HepG2 (cell line): ENCODE data around the gene TMEM174. TPM values are rescaled to one million over a fixed set of nuclear protein-coding genes. Genes with fewer than 3 reads are reported as not detected.
A peak's percentile ranks its signal among the peaks of the same experiment; 100 is the strongest.

Experiments
- BHLHE40 ChIP-seq: IDR thresholded peaks from 2 replicates; pipeline ENCODE4 v1.6.1; 2011; ENCODE audit warnings: low read length, improper control_type of control experiment
- GATAD2A ChIP-seq: IDR thresholded peaks from 2 replicates; pipeline ENCODE4 v1.6.1; 2016
- HNF4G ChIP-seq, 2 experiments: sonication (generic) in 1 of 2; formaldehyde crosslinking in 1 of 2; IDR thresholded peaks; 2 replicates each; pipeline versions ENCODE4 v1.4.0 to v1.6.1; 2011 to 2020; ENCODE audit warnings: borderline replicate concordance in 2 of 2, low read depth in 2 of 2, mild to moderate bottlenecking in 2 of 2, low read length in 1 of 2, missing genetic modification reagents in 1 of 2, moderate library complexity in 1 of 2
- HOXD1 ChIP-seq: sonication (generic); formaldehyde crosslinking; IDR thresholded peaks from 2 replicates; pipeline ENCODE4 v1.5.0; 2020; ENCODE audit warnings: missing genetic modification reagents
- IKZF1 ChIP-seq: fragments of 450-650 bp; IDR thresholded peaks from 2 replicates; pipeline ENCODE4 v1.7.1; 2016
- TSC22D2 ChIP-seq: sonication (generic); formaldehyde crosslinking; IDR thresholded peaks from 2 replicates; pipeline ENCODE4 v1.5.1; 2020; ENCODE audit warnings: missing genetic modification reagents, mild to moderate bottlenecking, borderline replicate concordance
- ZBTB49 ChIP-seq: sonication (generic); formaldehyde crosslinking; IDR thresholded peaks from 2 replicates; pipeline ENCODE4 v1.4.0; 2020; ENCODE audit warnings: missing genetic modification reagents, borderline replicate concordance
- ZC3H13 ChIP-seq: sonication (generic); formaldehyde crosslinking; IDR thresholded peaks from 2 replicates; pipeline ENCODE4 v1.8.1; 2023; ENCODE audit warnings: mild to moderate bottlenecking, missing genetic modification reagents, moderate library complexity
- ZFP91 ChIP-seq: sonication (generic); formaldehyde crosslinking; IDR thresholded peaks from 2 replicates; pipeline ENCODE4 v1.9.0; 2022; ENCODE audit warnings: missing genetic modification reagents, mild to moderate bottlenecking, borderline replicate concordance
- ZNF260 ChIP-seq: sonication (generic); formaldehyde crosslinking; IDR thresholded peaks from 2 replicates; pipeline ENCODE4 v1.4.0; 2020; ENCODE audit warnings: missing genetic modification reagents, low read depth, mild to moderate bottlenecking, borderline replicate concordance
- ZNF687 ChIP-seq: sonication (generic); formaldehyde crosslinking; IDR thresholded peaks from 2 replicates; pipeline ENCODE4 v1.5.1; 2020; ENCODE audit warnings: mild to moderate bottlenecking, missing genetic modification reagents, moderate library complexity
- ZNF724P ChIP-seq: sonication (generic); formaldehyde crosslinking; IDR thresholded peaks from 2 replicates; pipeline ENCODE4 v1.8.0; 2022; ENCODE audit warnings: missing genetic modification reagents, borderline replicate concordance
- ZSCAN21 ChIP-seq: sonication (generic); formaldehyde crosslinking; IDR thresholded peaks from 2 replicates; pipeline ENCODE4 v1.8.0; 2022; ENCODE audit warnings: mild to moderate bottlenecking, missing genetic modification reagents, moderate library complexity, borderline replicate concordance
- polyA plus RNA-seq, 8 experiments: library from polyadenylated mRNA; depleted of rRNA in 3 of 8; stranded (reverse) in 7 of 8; unstranded in 1 of 8; fragments of >200 nt; fragmentation: Illumina TruSeq in 4 of 8; extraction: Trizol in 4 of 8; gene quantifications; 2 replicates each; pipeline versions ENCODE4 v1.2.1 to v1.2.3, GENCODE V29; 2011 to 2016; ENCODE audit warnings: low read depth in 4 of 8, missing spikeins in 1 of 8, mixed read lengths in 1 of 8; ENCODE audit not compliant: insufficient read depth in 1 of 8
- total RNA-seq, 5 experiments: library from RNA; depleted of rRNA; stranded (reverse); fragments of >200 nt; fragmentation: Illumina TruSeq; extraction: Trizol; gene quantifications; 2 replicates each; pipeline ENCODE4 v1.2.3, GENCODE V29; 2016; ENCODE audit warnings: low read depth in 1 of 5
- TF ChIP-seq, protein P1 (sequence below): sonication (generic); formaldehyde crosslinking; IDR thresholded peaks from 2 replicates; pipeline ENCODE4 v1.5.0; 2020; ENCODE audit warnings: mild to moderate bottlenecking, missing genetic modification reagents, borderline replicate concordance
- TF ChIP-seq, protein P2 (sequence below): sonication (generic); formaldehyde crosslinking; IDR thresholded peaks from 2 replicates; pipeline ENCODE4 v1.5.1; 2020; ENCODE audit warnings: missing genetic modification reagents, mild to moderate bottlenecking, borderline replicate concordance

The TMEM174 gene
- total and polyA plus RNA-seq, 2 of the 13 experiments (the other 11 are each of a cell fraction or from before 2014, with no cell fraction given) = not detected

GRCh38 chr5:73215891-73216610 lies 43.1 kb downstream of the TMEM174 start (continued):
- no peak for TF ChIP-seq ZNF724P (CRISPR knock-in tag)
- TF ChIP-seq ZC3H13 = no peak
- TF ChIP-seq ZNF687 = peak; percentile 96
- TF ChIP-seq IKZF1 = no peak
- peak; percentile 85 for TF ChIP-seq TSC22D2 (CRISPR knock-in tag)
- TF ChIP-seq GATAD2A (CRISPR knock-in tag) = peak; percentile 49; the same call in 1 of the 2 replicates
- TF ChIP-seq HOXD1 = 0 out of 2 replicates have a peak, but pooled peaks have one; percentile 51
- TF ChIP-seq, protein P1, sequence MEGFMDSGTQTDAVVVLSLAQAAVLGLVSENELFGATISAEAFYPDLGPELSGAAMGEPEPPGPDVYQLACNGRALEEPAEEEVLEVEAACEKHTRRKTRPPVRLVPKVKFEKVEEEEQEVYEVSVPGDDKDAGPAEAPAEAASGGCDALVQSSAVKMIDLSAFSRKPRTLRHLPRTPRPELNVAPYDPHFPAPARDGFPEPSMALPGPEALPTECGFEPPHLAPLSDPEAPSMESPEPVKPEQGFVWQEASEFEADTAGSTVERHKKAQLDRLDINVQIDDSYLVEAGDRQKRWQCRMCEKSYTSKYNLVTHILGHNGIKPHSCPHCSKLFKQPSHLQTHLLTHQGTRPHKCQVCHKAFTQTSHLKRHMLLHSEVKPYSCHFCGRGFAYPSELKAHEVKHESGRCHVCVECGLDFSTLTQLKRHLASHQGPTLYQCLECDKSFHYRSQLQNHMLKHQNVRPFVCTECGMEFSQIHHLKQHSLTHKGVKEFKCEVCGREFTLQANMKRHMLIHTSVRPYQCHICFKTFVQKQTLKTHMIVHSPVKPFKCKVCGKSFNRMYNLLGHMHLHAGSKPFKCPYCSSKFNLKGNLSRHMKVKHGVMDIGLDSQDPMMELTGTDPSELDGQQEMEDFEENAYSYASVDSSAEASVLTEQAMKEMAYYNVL (CRISPR knock-in tag) = no peak
- peak; percentile 76 for TF ChIP-seq ZSCAN21
- TF ChIP-seq ZBTB49 = 0 out of 2 replicates have a peak, but pooled peaks have one; percentile 30
- no peak for TF ChIP-seq ZNF260 (CRISPR knock-in tag)
- TF ChIP-seq BHLHE40 = no peak
- TF ChIP-seq, protein P2, sequence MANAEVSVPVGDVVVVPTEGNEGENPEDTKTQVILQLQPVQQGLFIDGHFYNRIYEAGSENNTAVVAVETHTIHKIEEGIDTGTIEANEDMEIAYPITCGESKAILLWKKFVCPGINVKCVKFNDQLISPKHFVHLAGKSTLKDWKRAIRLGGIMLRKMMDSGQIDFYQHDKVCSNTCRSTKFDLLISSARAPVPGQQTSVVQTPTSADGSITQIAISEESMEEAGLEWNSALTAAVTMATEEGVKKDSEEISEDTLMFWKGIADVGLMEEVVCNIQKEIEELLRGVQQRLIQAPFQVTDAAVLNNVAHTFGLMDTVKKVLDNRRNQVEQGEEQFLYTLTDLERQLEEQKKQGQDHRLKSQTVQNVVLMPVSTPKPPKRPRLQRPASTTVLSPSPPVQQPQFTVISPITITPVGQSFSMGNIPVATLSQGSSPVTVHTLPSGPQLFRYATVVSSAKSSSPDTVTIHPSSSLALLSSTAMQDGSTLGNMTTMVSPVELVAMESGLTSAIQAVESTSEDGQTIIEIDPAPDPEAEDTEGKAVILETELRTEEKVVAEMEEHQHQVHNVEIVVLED (CRISPR knock-in tag) = peak; percentile 37; the same call in 1 of the 2 replicates
- no peak for TF ChIP-seq HNF4G (IDR thresholded peaks at IDR 0.05; ENCODE audit: borderline replicate concordance, low read depth, low read length)
- 0 out of 2 replicates have a peak, but pooled peaks have one; percentile 34 for TF ChIP-seq HNF4G (CRISPR knock-in tag; IDR thresholded peaks at IDR 0.05; ENCODE audit: borderline replicate concordance, low read depth)
- TF ChIP-seq ZFP91 (CRISPR knock-in tag) = peak; percentile 87; the same call in 1 of the 2 replicates
